GM10248 (cell line): ENCODE data around the gene KANSL1.

Source experiments
- CTCF ChIA-PET: fragments of 300-600 bp; sonication (Branson Sonifier 250); formaldehyde crosslinking; extraction: SDS; loops from one replicate; lab custom pipeline; 2021; ENCODE audit warnings: antibody characterized with exemption; lab: Yijun Ruan, JAX
- POLR2A ChIA-PET: fragments of 350-650 bp; sonication (Branson Sonifier 250); formaldehyde crosslinking; extraction: SDS; loops from one replicate; lab custom pipeline; 2020; ENCODE audit warnings: antibody characterized with exemption; lab: Yijun Ruan, JAX
- DNase-seq: peaks from one replicate; pipeline ENCODE4 v3.0.0; 2012; ENCODE audit errors: extremely low spot score
- TF ChIP-seq, protein P1 (sequence below): IDR thresholded peaks from 2 replicates; pipeline ENCODE4 v1.5.1; 2012; ENCODE audit warnings: mild to moderate bottlenecking, low read depth; ENCODE audit errors: extremely low read depth, missing control alignments, control extremely low read depth

Gene KANSL1

GRCh38 chr17:46100590-46100989 lies 92.6 kb downstream of the KANSL1 start:
- ChIA-PET POLR2A (interaction anchor here (0.6 kb wide), 1 partner anchor 38 kb away, joined by 7 read pairs; no protein-coding TSS in a partner anchor), CTCF (interaction anchor here (1.4 to 3.0 kb wide), 4 partner anchors 9 to 92 kb away, joined by 3 to 11 read pairs (median 5); partner anchors contain the start of gene KANSL1)
- TF ChIP-seq, protein P1, sequence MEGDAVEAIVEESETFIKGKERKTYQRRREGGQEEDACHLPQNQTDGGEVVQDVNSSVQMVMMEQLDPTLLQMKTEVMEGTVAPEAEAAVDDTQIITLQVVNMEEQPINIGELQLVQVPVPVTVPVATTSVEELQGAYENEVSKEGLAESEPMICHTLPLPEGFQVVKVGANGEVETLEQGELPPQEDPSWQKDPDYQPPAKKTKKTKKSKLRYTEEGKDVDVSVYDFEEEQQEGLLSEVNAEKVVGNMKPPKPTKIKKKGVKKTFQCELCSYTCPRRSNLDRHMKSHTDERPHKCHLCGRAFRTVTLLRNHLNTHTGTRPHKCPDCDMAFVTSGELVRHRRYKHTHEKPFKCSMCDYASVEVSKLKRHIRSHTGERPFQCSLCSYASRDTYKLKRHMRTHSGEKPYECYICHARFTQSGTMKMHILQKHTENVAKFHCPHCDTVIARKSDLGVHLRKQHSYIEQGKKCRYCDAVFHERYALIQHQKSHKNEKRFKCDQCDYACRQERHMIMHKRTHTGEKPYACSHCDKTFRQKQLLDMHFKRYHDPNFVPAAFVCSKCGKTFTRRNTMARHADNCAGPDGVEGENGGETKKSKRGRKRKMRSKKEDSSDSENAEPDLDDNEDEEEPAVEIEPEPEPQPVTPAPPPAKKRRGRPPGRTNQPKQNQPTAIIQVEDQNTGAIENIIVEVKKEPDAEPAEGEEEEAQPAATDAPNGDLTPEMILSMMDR: no peak
- no peak for DNase-seq

DNA sequence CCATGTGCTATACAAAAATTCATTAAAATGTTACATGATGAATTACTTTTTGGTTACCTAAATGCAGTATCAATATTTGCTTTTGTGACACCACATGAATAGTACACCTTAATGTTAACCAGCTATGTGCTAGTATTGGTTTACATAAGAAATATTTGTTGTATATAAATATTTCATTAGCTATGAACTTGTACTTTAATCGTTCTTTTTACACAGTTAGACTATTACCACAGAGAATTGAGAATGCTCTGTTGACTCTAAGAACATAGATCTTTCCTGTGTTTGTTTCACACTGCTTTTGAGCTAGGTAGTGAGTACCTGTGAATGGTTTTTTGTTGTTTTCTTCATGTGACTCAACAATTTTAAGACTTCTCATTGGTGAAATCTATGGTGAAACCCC lies 93.4 kb downstream of the KANSL1 start:
- POLR2A ChIA-PET: no interaction called here
- DNase-seq: no peak
- CTCF ChIA-PET: interaction anchor here (1.4 to 3.0 kb wide), 5 partner anchors 8 to 93 kb away, joined by 3 to 11 read pairs (median 5); partner anchors contain the start of gene KANSL1
- TF ChIP-seq, protein P1: no peak

DNA sequence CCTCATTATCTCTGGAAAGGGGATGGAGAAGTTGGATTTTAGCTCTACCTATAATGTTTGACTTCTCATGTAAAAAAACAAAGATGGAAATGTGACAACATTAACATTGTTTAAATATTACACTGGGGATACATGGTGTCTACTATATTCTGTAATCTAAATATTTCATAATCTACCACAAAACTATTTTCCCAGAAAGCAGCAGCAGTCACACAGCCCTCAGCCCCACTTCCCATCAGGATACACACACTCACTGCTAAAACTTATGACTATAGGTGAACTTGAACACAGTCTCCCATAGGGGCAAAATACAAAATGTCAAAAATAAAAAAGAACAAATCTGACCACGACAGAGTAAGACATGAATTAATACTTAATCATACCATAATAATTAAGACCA lies 95.7 kb downstream of the KANSL1 start:
- no peak for DNase-seq
- POLR2A ChIA-PET: no interaction called here
- CTCF ChIA-PET: no interaction called here
- TF ChIP-seq, protein P1: no peak

DNA sequence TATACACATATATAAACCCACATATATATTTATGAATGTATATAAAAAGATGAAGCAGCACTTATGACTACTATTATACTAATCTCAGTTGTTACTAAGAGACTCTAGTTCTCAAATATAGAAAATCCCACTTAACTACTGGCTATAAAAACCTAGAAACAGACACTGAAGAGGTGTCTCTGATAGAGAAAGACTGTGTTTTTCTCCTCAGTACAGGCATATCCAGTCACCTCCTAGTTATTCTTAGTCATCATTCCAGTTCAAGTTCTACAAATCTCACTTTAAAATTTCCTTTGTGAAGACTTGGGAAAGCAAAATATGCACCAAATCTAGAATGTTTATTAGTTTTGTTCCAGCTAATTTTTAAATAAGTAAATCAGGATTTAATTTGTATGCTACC lies 100.2 kb downstream of the KANSL1 start:
- TF ChIP-seq, protein P1: no peak
- no peak for DNase-seq
- ChIA-PET CTCF (interaction anchor here (0.9 to 1.1 kb wide), 2 partner anchors 10 to 49 kb away, joined by 3 to 4 read pairs; no protein-coding TSS in a partner anchor), POLR2A (no interaction called here)

- no peak for DNase-seq
- TF ChIP-seq, protein P1: no peak
- ChIA-PET CTCF (interaction anchor here (1.0 to 2.1 kb wide), 12 partner anchors 9 to 177 kb away, joined by 3 to 8 read pairs (median 4); partner anchors contain the start of gene KANSL1), POLR2A (no interaction called here)
These were observed 102.4 kb downstream of the KANSL1 start for GRCh38 chr17:46090871-46091270.

GRCh38 chr17:46089389-46089965 lies 103.8 kb downstream of the KANSL1 start:
- DNase-seq: no peak
- TF ChIP-seq, protein P1: no peak
- ChIA-PET CTCF (interaction anchor here (1.1 to 1.9 kb wide), 6 partner anchors 10 to 75 kb away, joined by 3 to 8 read pairs (median 3); no protein-coding TSS in a partner anchor), POLR2A (no interaction called here)
